Uterus (tissue), 2 donors: ENCODE results near the gene MED27.

Experiments used
- POLR2A ChIP-seq, 2 donors: fragments of 450-650 bp; IDR thresholded peaks; one replicate each; pipeline ENCODE4 v1.6.1; 2016; ENCODE audit warnings: antibody characterized with exemption in 2 of 2, mild to moderate bottlenecking in 1 of 2, moderate library complexity in 1 of 2
- TF ChIP-seq, protein P1 (sequence below), 4 experiments: fragments of 200-600 bp in 2 of 4; fragments of 450-650 bp in 2 of 4; sonication (generic) in 2 of 4; IDR thresholded peaks; one replicate each; pipeline ENCODE4 v1.5.1; 2016 to 2019; ENCODE audit warnings: antibody characterized with exemption in 4 of 4, mild to moderate bottlenecking in 2 of 4, moderate library complexity in 1 of 4

GRCh38 chr9:131854334-131854733, 225.3 kb downstream of the MED27 start:
- TF ChIP-seq POLR2A (IDR thresholded peaks at IDR 0.05) = no peak
- TF ChIP-seq, protein P1, sequence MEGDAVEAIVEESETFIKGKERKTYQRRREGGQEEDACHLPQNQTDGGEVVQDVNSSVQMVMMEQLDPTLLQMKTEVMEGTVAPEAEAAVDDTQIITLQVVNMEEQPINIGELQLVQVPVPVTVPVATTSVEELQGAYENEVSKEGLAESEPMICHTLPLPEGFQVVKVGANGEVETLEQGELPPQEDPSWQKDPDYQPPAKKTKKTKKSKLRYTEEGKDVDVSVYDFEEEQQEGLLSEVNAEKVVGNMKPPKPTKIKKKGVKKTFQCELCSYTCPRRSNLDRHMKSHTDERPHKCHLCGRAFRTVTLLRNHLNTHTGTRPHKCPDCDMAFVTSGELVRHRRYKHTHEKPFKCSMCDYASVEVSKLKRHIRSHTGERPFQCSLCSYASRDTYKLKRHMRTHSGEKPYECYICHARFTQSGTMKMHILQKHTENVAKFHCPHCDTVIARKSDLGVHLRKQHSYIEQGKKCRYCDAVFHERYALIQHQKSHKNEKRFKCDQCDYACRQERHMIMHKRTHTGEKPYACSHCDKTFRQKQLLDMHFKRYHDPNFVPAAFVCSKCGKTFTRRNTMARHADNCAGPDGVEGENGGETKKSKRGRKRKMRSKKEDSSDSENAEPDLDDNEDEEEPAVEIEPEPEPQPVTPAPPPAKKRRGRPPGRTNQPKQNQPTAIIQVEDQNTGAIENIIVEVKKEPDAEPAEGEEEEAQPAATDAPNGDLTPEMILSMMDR (IDR thresholded peaks at IDR 0.05) = no peak
